Nephron (organoid): Measurements from ENCODE around the gene SERPINA3.

Source experiments
- H3K27ac Mint-ChIP-seq, 3 experiments: 2 replicates each; pipeline ENCODE4 v1.8.0; 2020; ENCODE audit warnings: mixed read lengths in 3 of 3, mild to moderate bottlenecking in 2 of 3, moderate library complexity in 1 of 3
- H3K27me3 Mint-ChIP-seq: 2 replicates; pipeline ENCODE4 v1.8.0; 2021; ENCODE audit warnings: low read depth, mild to moderate bottlenecking, moderate library complexity, mixed read lengths
- H3K36me3 Mint-ChIP-seq: 2 replicates; pipeline ENCODE4 v1.8.0; 2020; ENCODE audit warnings: low read depth, mixed read lengths
- H3K4me1 Mint-ChIP-seq: 2 replicates; pipeline ENCODE4 v1.8.0; 2020; ENCODE audit warnings: mixed read lengths
- H3K4me3 Mint-ChIP-seq, 3 experiments: 2 replicates each; pipeline ENCODE4 v1.8.0; 2020; ENCODE audit warnings: mild to moderate bottlenecking in 3 of 3, mixed read lengths in 3 of 3, moderate library complexity in 2 of 3
- H3K9me3 Mint-ChIP-seq: 2 replicates; pipeline ENCODE4 v1.8.0; 2020; ENCODE audit warnings: mixed read lengths
- TF ChIP-seq, protein P1 (sequence below), 3 experiments: fragments of 200-600 bp; sonication (generic); IDR thresholded peaks; one replicate each; pipeline ENCODE4 v1.5.0; 2021; ENCODE audit warnings: antibody characterized with exemption in 3 of 3; ENCODE audit not compliant: unreplicated experiment in 3 of 3

Gene SERPINA3

DNA sequence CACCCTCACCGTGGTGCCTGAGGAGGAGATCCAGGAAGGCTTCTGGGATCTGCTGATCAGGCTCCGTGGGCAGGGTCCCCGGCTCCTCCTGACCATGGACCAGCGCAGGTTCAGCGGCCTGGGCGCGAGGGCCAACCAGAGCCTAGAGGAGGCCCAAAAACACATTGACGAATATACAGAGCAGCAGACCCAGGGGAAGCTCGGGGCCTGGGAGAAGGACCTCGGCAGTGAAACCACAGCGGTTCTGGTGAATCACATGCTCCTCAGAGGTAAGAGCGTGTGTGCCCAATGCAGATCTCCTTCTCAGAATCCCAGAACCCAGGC is 29.4 kb downstream of the SERPINA3 start:
- TF ChIP-seq, protein P1, sequence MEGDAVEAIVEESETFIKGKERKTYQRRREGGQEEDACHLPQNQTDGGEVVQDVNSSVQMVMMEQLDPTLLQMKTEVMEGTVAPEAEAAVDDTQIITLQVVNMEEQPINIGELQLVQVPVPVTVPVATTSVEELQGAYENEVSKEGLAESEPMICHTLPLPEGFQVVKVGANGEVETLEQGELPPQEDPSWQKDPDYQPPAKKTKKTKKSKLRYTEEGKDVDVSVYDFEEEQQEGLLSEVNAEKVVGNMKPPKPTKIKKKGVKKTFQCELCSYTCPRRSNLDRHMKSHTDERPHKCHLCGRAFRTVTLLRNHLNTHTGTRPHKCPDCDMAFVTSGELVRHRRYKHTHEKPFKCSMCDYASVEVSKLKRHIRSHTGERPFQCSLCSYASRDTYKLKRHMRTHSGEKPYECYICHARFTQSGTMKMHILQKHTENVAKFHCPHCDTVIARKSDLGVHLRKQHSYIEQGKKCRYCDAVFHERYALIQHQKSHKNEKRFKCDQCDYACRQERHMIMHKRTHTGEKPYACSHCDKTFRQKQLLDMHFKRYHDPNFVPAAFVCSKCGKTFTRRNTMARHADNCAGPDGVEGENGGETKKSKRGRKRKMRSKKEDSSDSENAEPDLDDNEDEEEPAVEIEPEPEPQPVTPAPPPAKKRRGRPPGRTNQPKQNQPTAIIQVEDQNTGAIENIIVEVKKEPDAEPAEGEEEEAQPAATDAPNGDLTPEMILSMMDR (IDR thresholded peaks at IDR 0.05; ENCODE audit: unreplicated experiment in 3 of 3): no peak
- Mint-ChIP-seq H3K9me3 (peaks cover 3% of the 10 kb centered on the region), H3K36me3 (no peaks in the 10 kb centered on the region), H3K27me3 (peaks cover 19% of the 10 kb centered on the region), H3K27ac (no peak overlapping the region), H3K4me3 (no peak overlapping the region), H3K4me1 (no peaks in the 10 kb centered on the region)

DNA sequence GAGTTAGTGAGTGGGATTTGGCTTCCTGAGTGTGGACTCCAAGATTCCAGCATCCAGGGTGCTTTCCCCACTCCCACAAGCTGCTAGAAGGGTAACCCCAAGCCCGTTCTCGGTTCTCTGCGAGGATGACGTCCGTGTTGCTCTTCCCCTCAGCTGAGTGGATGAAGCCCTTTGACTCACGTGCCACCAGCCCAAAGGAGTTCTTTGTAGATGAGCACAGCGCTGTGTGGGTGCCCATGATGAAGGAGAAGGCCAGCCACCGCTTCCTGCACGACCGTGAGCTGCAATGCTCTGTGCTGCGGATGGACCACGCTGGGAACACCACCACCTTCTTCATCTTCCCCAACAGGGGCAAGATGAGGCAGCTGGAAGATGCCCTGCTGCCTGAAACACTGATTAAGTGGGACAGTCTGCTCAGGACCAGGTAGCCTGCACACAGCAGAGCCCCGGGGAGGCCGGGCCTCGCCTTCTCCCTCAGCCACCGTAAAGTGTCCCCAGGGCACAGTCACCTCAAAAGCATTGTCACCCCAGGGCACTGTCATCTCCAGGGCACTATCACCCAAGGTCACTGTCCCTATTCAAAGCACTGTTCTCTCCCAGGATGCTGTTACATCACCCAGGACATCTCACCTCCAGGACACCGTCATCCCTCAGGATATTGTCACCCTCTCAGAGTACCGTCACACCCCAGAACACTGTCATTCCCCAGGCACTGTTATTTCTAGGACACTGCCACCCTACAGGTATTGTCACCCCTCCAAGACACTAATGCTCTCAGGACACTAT is 31.3 kb downstream of the SERPINA3 start:
- Mint-ChIP-seq H3K27me3 (peaks cover 12% of the 10 kb centered on the region), H3K9me3 (peaks cover 3% of the 10 kb centered on the region), H3K27ac (no peak overlapping the region), H3K4me3 (no peak overlapping the region), H3K36me3 (no peaks in the 10 kb centered on the region), H3K4me1 (no peaks in the 10 kb centered on the region)
- TF ChIP-seq, protein P1 (IDR thresholded peaks at IDR 0.05; ENCODE audit: unreplicated experiment in 3 of 3): no peak

DNA sequence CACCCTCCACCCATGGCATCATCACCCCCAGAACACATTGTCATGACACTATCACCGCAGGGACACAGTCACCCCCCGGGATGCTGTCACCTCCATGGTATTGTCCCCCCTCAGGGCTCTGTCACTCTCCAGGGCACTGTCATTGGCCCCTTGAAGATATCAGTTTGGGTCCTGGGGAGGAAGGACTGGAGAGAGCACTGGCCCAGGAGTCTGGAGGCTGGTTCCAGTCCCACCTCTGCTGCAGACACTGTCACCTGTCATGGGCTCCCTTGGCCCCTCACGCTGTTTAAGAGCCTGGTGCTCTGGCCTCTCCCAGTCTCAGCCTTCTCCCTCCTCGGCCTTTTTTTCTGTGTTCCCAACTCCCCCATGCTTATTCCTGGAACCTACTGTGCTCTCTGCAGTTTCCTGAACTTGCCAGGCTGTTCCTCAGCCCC is 31.9 kb downstream of the SERPINA3 start:
- H3K4me3 Mint-ChIP-seq: peak overlapping the region in 1 of 3 experiments; percentile 20
- TF ChIP-seq, protein P1 (IDR thresholded peaks at IDR 0.05; ENCODE audit: unreplicated experiment in 3 of 3): no peak
- no peaks in the 10 kb centered on the region for H3K4me1 Mint-ChIP-seq
- H3K36me3 Mint-ChIP-seq: no peaks in the 10 kb centered on the region
- peaks cover 6% of the 10 kb centered on the region for H3K9me3 Mint-ChIP-seq
- H3K27ac Mint-ChIP-seq: no peak overlapping the region
- peaks cover 8% of the 10 kb centered on the region for H3K27me3 Mint-ChIP-seq

DNA sequence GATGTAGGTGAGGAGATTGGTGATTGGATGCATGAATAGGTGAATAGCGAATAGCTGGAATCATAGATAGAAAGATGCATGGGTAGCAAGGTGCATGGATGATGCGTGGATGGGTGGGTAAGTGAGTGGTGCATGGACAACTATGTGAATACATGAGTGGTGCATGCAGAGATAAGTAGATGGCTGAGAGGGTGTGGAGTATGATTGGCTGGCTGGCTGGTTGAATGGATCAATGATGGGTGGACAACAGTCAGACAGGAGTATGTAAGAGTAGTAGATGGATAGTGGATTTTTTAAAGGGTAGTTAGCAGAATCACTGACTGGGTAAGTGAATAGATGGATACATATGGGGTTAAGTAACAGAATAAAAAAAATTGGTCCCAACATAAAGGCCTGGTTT is 33.9 kb downstream of the SERPINA3 start:
- H3K27ac Mint-ChIP-seq: no peak overlapping the region
- no peak overlapping the region for H3K4me3 Mint-ChIP-seq
- no peaks in the 10 kb centered on the region for H3K36me3 Mint-ChIP-seq

DNA sequence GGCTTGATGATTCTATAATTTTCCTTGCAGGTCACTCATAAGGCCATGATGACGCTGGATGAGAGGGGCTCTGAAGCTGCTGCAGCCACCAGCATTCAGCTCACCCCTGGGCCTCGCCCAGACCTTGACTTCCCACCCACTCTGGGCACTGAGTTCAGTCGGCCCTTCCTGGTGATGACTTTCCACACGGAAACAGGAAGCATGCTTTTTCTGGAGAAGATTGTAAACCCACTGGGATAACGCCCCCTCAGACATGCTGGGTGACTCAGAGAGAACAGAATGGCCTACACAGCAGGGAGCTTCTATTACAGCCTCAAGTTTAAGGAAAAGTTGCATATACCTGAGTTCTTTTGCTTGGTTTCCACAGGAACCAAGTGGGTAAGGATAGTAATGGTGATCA is 34.3 kb downstream of the SERPINA3 start:
- Mint-ChIP-seq H3K27ac (no peak overlapping the region), H3K4me1 (no peaks in the 10 kb centered on the region), H3K4me3 (no peak overlapping the region), H3K27me3 (peaks cover 8% of the 10 kb centered on the region), H3K9me3 (peaks cover 6% of the 10 kb centered on the region), H3K36me3 (no peaks in the 10 kb centered on the region)
- TF ChIP-seq, protein P1 (IDR thresholded peaks at IDR 0.05; ENCODE audit: unreplicated experiment in 3 of 3): no peak

More for the DNA sequence above, 33.9 kb downstream of the SERPINA3 start:
- TF ChIP-seq, protein P1 (IDR thresholded peaks at IDR 0.05; ENCODE audit: unreplicated experiment in 3 of 3): no peak
- H3K4me1 Mint-ChIP-seq: no peaks in the 10 kb centered on the region
- H3K27me3 Mint-ChIP-seq: peaks cover 8% of the 10 kb centered on the region
- H3K9me3 Mint-ChIP-seq: peaks cover 6% of the 10 kb centered on the region

DNA sequence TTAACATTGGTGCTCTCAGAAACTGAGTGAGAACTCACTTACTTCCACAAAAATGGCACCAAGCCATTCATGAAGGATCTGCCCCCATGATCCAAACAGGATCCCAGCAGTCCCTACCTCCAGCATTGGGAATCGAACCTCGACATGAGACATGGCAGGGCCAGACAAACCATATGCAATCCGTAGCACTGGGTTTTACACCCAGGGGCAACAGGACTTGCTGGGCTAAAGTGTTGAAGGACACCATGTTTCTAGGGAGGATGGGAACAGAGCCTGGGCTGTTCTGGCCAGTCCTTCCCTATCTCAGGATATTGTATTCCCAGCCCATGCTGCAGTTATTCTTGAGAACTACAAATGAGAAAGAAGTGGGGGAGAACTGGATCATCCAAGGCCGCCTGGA is 36.6 kb downstream of the SERPINA3 start:
- no peaks in the 10 kb centered on the region for H3K4me1 Mint-ChIP-seq
- H3K27ac Mint-ChIP-seq: no peak overlapping the region
- H3K9me3 Mint-ChIP-seq: peaks cover 6% of the 10 kb centered on the region
- peaks cover 8% of the 10 kb centered on the region for H3K27me3 Mint-ChIP-seq
- TF ChIP-seq, protein P1 (IDR thresholded peaks at IDR 0.05; ENCODE audit: unreplicated experiment in 3 of 3): no peak
- no peaks in the 10 kb centered on the region for H3K36me3 Mint-ChIP-seq
- no peak overlapping the region for H3K4me3 Mint-ChIP-seq
